ENCODE measurements around the gene TMC1. TPM values are rescaled to one million over a fixed set of nuclear protein-coding genes. Genes with fewer than 3 reads are reported as not detected.

TMC1 gene
- total and polyA plus RNA-seq, 2 of the 8 experiments (the other 6 are each of a cell fraction or from before 2014, with no cell fraction given) = 0.95 to 0.98 TPM

DNA sequence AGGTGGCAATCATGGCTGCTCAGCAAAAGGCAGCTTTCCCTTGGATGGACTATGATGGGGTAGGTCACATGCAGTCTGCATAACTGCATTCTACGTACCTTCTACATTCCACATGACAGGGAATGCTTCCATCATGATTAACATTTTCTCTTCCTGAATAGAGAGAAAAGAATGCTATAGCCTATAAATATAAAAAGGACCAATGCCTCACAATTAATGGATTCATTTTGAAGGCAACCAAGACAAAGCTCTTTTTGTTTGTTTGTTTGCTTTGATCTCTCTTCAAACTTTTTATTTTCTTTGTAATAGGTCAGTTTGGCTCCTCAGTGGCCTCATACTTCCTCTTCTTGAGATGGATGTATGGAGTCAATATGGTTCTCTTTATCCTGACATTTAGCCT, 230.1 kb downstream of the TMC1 start (continued):
- TF ChIP-seq, protein P1, sequence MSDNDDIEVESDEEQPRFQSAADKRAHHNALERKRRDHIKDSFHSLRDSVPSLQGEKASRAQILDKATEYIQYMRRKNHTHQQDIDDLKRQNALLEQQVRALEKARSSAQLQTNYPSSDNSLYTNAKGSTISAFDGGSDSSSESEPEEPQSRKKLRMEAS (IDR thresholded peaks at IDR 0.05) = no peak
- TF ChIP-seq SP1 (IDR thresholded peaks at IDR 0.05; ENCODE audit: low read depth, low read length) = no peak
- no peak for TF ChIP-seq SRF (IDR thresholded peaks at IDR 0.05; ENCODE audit: low read depth, low read length)
- no peak for TF ChIP-seq TAF1 (IDR thresholded peaks at IDR 0.05; ENCODE audit: low read depth, low read length)

Data from H1 (cell line).